ENCODE data around the gene RASGRP2. TPM values are rescaled to one million over a fixed set of nuclear protein-coding genes. Genes with fewer than 3 reads are reported as not detected.

The RASGRP2 gene
- total and polyA plus RNA-seq, 2 experiments from 2014 or later = 30.1 to 50.4 TPM

DNA sequence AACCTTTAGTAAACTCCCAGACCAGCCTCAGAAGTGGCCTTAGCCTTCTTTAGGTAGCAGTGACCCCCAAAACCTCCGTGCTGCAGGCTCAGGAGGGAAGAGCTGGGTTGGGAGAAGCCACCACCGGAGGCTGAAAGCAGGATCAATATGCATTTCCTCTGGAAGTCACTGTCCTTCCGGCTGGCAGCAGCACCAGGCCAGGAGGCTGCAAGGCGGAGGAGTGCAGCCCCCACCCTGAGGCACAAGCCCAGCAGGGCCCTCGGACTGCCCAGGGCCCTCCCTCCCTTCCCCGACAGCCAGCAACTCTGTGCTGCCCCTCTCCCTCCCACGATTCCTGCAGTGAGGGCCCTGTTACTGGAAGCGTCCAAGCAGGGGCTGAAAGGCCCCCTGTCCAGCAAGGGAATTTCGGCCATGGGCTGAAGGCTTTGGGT lies 17.7 kb downstream of the RASGRP2 start:
- H3K36me3 ChIP-seq (ENCODE audit: insufficient read depth) = no peaks in the 10 kb centered on the region
- peak; percentile 41 for DNase-seq (ENCODE audit: low spot score)
- H3K4me3 ChIP-seq = peak overlapping the region; percentile 14; the same call in 1 of the 2 replicates
- no peak for TF ChIP-seq EZH2phosphoT487 (IDR thresholded peaks at IDR 0.05; ENCODE audit: unreplicated experiment)
- no peak for TF ChIP-seq CREB1 (CRISPR knock-in tag; IDR thresholded peaks at IDR 0.05; ENCODE audit: low read depth)
- no peak for TF ChIP-seq JUNB (IDR thresholded peaks at IDR 0.05; ENCODE audit: unreplicated experiment)
- TF ChIP-seq ZNF114 (CRISPR knock-in tag; IDR thresholded peaks at IDR 0.05) = no peak
- Mint-ChIP-seq H3K4me3 (0 out of 3 replicates have a peak overlapping the region, but pooled peaks have one; percentile 11), H3K27ac (peak overlapping the region; percentile 13; the same call in 1 of the 2 replicates), H3K36me3 (ENCODE audit: low read depth) (peaks cover 22% of the 10 kb centered on the region), H3K4me1 (peaks cover 59% of the 10 kb centered on the region), H3K27me3 (ENCODE audit: insufficient read depth, low read depth, poor library complexity) (peaks cover 44% of the 10 kb centered on the region), H3K9me3 (no peaks in the 10 kb centered on the region; the same call in 2 of the 3 replicates)
- H2AFZ ChIP-seq = peak overlapping the region; percentile 49; the same call in 1 of the 2 replicates
- H3K4me2 ChIP-seq = peak overlapping the region; percentile 71
- peak; percentile 3 for ATAC-seq
- peak overlapping the region; percentile 59; the same call in 1 of the 2 replicates for H3K27ac ChIP-seq (ENCODE audit: low read depth)
- no peaks in the 10 kb centered on the region for H4K20me1 ChIP-seq (replicated peaks; ENCODE audit: insufficient read depth)
- peaks cover 14% of the 10 kb centered on the region for H3K27me3 ChIP-seq (ENCODE audit: insufficient read depth)
- H3K9me2 ChIP-seq (ENCODE audit: insufficient read depth) = no peaks in the 10 kb centered on the region
- H3K4me1 ChIP-seq (ENCODE audit: insufficient read depth) = peaks cover 55% of the 10 kb centered on the region
- H3K79me2 ChIP-seq (replicated peaks; ENCODE audit: insufficient read depth) = no peaks in the 10 kb centered on the region
- H3F3A ChIP-seq (replicated peaks; ENCODE audit: low read depth) = peaks cover 14% of the 10 kb centered on the region

- H3K4me3 ChIP-seq = no peak overlapping the region; the same call in 1 of the 2 replicates
- no peaks in the 10 kb centered on the region; the same call in 2 of the 3 replicates for H3K9me3 Mint-ChIP-seq
- H3K27ac Mint-ChIP-seq = peak overlapping the region; percentile 42; the same call in 1 of the 2 replicates
- no peak overlapping the region for H2AFZ ChIP-seq
- no peaks in the 10 kb centered on the region for H3K79me2 ChIP-seq (replicated peaks; ENCODE audit: insufficient read depth)
- peaks cover 49% of the 10 kb centered on the region for H3K27me3 Mint-ChIP-seq (ENCODE audit: insufficient read depth, low read depth, poor library complexity)
- no peaks in the 10 kb centered on the region for H3K36me3 ChIP-seq (ENCODE audit: insufficient read depth)
- ATAC-seq (no peak), DNase-seq (ENCODE audit: low spot score) (no peak)
- peaks cover 61% of the 10 kb centered on the region for H3K4me1 Mint-ChIP-seq
- no peaks in the 10 kb centered on the region for H4K20me1 ChIP-seq (replicated peaks; ENCODE audit: insufficient read depth)
- peak overlapping the region; percentile 71 for H3K4me2 ChIP-seq
- peaks cover 43% of the 10 kb centered on the region for H3K4me1 ChIP-seq (ENCODE audit: insufficient read depth)
- peaks cover 6% of the 10 kb centered on the region; the same call in 1 of the 2 replicates for H3F3A ChIP-seq (replicated peaks; ENCODE audit: low read depth)
- H3K9me2 ChIP-seq (ENCODE audit: insufficient read depth) = no peaks in the 10 kb centered on the region
- H3K4me3 Mint-ChIP-seq = peak overlapping the region; percentile 10; the same call in 2 of the 3 replicates
- H3K36me3 Mint-ChIP-seq (ENCODE audit: low read depth) = peaks cover 19% of the 10 kb centered on the region
- H3K27ac ChIP-seq (ENCODE audit: low read depth) = no peak overlapping the region
- peaks cover 16% of the 10 kb centered on the region for H3K27me3 ChIP-seq (ENCODE audit: insufficient read depth)
- TF ChIP-seq CREB1 (CRISPR knock-in tag; IDR thresholded peaks at IDR 0.05; ENCODE audit: low read depth) = no peak
- TF ChIP-seq, protein P1, sequence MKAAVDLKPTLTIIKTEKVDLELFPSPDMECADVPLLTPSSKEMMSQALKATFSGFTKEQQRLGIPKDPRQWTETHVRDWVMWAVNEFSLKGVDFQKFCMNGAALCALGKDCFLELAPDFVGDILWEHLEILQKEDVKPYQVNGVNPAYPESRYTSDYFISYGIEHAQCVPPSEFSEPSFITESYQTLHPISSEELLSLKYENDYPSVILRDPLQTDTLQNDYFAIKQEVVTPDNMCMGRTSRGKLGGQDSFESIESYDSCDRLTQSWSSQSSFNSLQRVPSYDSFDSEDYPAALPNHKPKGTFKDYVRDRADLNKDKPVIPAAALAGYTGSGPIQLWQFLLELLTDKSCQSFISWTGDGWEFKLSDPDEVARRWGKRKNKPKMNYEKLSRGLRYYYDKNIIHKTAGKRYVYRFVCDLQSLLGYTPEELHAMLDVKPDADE (IDR thresholded peaks at IDR 0.05) = no peak
- no peak for TF ChIP-seq CTCF (conservative IDR thresholded peaks at IDR 0.05; ENCODE audit: low read depth in 2 of 2)
These were observed 18.9 kb downstream of the RASGRP2 start for GRCh38 chr11:64724863-64725532.

Data from GM23338 (cell line).